Gastrocnemius medialis (tissue), 4 donors: ENCODE results near the gene CGB3.
A peak's percentile ranks its signal among the peaks of the same experiment; 100 is the strongest.

Source experiments
- POLR2A ChIP-seq, 2 donors: fragments of 450-650 bp; IDR thresholded peaks; one replicate each; pipeline ENCODE4 v1.6.1; 2017; ENCODE audit warnings: antibody characterized with exemption in 2 of 2, mild to moderate bottlenecking in 2 of 2, moderate library complexity in 2 of 2
- TF ChIP-seq, protein P1 (sequence below), 5 experiments: fragments of 450-650 bp in 3 of 5; fragments of 200-600 bp in 2 of 5; sonication (generic) in 2 of 5; IDR thresholded peaks in 4 of 5; conservative IDR thresholded peaks in 1 of 5; 1 replicate in 4 of 5; 2 replicates in 1 of 5; pipeline ENCODE4 v1.5.1; 2016 to 2019; ENCODE audit warnings: antibody characterized with exemption in 5 of 5, mild to moderate bottlenecking in 3 of 5, moderate library complexity in 3 of 5

DNA sequence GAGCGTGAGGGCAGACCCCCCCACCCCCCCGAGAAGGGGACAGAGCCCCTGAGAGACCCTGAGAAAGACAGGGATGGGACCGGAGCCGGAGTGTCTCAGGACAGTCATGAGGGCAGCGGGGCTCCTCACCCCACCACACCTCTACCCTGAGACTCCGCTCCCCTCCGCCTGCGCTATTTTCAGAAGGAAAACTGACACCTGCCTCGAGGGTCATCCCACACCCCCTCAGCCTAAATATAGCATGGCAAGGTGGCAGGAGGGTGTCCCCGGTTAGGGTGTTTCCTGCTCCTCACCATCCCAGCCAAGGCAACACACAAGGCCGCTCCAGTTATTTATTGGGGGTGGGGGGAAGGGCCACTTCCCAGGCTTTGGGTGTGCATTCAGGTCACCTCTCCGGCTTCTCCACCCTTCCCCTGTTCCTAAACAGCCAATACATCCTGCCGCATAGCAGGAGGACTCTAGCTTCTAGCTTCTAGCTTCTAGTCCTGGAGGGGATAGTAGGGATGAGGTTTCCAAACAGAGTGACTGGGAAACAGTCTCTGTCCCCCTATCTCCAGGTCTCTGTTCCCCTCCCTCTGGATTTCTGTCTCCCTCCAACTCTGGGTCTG lies 41.9 kb upstream of the CGB3 start:
- peak; percentile 62 to 72 for TF ChIP-seq POLR2A (IDR thresholded peaks at IDR 0.05)
- TF ChIP-seq, protein P1, sequence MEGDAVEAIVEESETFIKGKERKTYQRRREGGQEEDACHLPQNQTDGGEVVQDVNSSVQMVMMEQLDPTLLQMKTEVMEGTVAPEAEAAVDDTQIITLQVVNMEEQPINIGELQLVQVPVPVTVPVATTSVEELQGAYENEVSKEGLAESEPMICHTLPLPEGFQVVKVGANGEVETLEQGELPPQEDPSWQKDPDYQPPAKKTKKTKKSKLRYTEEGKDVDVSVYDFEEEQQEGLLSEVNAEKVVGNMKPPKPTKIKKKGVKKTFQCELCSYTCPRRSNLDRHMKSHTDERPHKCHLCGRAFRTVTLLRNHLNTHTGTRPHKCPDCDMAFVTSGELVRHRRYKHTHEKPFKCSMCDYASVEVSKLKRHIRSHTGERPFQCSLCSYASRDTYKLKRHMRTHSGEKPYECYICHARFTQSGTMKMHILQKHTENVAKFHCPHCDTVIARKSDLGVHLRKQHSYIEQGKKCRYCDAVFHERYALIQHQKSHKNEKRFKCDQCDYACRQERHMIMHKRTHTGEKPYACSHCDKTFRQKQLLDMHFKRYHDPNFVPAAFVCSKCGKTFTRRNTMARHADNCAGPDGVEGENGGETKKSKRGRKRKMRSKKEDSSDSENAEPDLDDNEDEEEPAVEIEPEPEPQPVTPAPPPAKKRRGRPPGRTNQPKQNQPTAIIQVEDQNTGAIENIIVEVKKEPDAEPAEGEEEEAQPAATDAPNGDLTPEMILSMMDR (IDR thresholded peaks at IDR 0.05 in 4 of 5, conservative IDR thresholded peaks at IDR 0.05 in 1 of 5), result no peak
